NCI-H2081 (cell line): ENCODE measurements around the gene HGF.

Experiments
- DNase-seq, 2 experiments: peaks; one replicate each; lab custom pipeline; 2025; lab: John Stamatoyannopoulos, UW

Gene HGF

DNA sequence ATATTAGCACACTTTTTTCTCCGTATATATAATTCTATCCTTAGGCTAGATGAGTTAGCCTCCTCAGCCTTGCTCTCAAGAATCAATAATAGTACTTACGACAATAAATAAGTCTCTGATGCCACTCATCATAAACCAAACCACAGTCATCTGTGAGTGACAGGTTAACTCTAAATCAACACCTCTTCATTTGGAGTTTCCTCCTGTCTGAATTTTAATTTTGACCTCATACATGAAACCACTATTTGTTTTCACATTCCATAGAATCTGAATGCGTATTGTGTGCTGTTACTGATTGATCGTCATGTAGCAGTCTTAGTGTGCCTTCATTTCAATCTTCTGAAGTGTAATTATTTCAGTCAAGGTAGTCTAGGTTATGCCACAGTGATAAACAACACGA lies 85.8 kb downstream of the HGF start:
- no peak for DNase-seq

DNA sequence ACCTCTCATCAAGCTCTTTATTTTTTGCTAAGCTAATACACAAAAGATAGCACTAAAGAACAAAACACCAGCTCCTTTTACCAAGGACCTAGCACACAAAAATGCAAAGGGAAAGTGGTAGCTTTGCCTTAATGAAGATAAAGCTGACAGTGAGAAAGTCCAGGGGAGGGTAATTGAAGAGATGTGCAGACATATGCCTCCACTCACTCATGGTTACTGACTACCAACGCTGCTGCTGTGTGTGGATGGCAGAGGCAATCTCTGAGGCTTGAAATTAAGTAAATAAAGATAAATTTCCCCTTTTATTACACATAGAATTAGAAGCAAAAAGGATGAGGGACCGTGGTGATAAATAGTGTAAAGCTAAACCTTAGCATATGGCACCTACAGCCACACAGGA lies 87.0 kb downstream of the HGF start:
- no peak for DNase-seq

DNA sequence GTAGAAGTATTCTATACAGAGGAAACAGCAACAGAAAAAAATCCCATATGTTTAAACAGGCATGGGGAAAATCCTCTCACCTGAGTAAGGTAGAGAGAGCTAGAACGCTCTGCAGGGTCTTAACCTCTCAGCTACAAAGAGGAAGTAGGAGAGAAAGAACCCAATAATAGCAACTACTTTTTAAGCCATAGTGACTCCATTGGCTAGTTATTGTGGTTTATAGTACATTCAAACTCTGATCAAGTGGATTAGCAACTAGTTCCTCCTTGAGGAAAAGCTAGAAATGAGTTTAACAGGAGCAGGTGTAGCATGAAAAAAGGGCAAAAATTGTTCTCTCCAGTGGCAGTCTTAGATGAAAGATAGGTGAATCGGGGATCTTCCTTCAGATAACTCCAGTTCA lies 89.7 kb downstream of the HGF start:
- DNase-seq = no peak

DNA sequence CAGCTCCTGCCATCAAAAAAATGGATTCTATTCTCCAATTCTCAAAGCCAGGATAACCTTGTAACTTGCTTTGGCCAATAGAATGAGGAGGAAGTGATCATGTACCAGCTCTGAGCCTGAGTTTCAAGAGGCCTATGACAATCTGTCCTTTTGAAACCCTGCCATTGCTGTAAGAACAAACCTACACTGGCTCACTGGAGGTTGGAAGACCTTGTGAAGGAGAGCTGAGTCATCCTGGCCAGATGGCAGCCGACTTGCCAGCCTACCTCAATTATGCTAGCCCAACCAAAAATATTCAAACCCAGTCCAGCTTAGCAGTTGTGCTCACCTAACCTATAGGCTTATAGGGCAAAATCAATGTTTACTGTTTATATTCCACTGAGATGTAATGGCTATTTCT lies 93.0 kb downstream of the HGF start:
- DNase-seq = no peak

DNA sequence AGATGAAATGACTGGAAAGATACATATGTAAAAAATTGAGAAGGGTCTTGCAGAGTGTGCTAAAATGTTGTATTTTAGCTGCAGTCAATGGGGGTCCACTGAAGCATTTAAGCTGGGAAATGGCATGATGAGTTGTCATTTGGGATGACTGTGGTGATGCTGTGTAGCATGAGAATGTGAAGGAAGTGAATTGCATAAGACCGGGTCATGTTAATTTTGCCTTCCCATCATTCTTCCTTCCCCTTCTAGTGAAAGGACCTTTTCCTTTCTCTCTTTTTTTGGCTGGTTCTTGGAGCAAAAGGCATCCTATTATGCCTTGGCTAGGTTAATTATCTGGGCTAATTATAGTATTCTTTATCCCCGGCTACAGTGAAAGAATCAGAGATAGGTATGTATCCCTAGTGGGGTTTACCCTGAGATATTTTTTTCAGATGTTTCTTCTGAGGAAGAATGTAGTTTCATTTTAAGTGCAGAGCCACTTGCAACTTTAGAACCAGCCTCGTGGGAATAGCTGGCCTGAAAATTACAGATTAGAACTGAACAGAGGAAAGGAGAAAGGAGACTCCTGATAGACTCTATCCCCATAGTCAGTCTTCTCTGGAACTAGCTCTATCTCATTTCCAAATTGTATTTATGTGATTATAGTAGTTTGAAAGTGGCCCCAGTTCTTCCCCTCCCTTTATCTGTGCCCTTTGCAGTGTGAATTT lies 93.6 kb downstream of the HGF start:
- no peak for DNase-seq

DNA sequence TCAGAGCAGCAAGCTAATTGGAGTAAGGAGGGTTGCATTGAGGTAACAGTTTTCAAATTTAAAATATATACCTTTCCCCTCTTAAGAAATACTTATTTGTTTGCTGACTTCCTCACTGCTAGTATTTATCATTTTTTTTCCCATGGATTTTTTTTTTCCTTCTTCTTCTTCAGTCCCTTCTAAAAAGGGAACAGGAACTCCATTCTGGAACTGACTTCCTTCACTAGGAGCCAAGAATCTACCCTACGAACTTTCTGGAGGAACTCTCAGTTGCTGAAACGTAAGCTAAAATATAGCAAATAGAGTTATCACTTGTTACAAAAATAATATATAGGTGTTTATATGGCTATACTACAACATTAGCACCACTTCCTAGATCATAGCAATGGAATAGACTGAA lies 95.4 kb downstream of the HGF start:
- no peak for DNase-seq

DNA sequence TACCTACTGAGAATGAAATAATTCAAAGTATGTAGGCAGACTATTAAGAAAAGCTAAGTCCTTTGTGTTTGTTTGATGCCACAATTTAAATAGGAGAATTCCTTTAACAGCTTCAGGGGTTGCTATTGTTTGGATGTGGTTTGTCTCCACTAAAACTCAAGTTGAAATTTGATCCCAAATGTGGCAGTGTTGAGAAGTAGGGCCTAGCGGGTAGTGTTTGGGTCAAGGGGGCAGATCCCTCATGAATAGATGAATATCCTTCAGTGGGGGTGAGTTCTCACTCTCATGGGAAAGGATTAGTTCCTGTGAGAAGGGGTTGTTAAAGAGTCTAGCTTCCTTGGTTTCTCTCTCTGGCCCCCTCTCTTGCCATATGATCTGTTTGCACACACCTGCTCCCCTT lies 97.0 kb downstream of the HGF start:
- DNase-seq = no peak

DNA sequence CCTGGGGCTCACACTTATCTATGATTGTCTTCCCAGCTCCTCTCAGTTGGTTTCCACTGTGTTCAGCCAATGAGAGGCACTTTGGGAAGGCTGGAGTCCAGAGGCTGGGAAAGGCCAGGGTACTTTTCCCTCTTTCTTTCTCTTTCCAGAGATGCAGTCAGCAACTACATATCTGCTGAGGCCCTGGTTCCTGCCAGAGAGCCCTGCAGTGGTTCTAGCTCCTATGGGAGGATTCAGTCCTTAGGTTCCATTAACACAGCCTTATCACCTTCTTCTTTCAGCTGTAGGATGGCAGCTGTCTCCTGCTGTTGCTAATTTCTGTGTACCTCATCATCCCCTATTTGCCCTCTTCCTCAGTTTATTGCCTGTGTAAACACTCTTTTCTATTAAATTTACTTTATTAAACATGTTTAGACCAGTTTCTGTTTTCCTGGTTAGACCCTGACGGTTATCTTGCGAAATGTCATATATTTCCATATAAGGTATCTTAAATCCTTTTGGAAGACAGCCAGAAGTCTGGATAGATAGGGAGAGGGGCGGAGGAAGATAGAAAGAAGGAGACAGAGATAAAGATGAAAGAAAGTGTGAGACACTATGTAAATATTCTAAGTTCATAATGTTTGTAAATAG lies 100.3 kb downstream of the HGF start:
- no peak for DNase-seq

DNA sequence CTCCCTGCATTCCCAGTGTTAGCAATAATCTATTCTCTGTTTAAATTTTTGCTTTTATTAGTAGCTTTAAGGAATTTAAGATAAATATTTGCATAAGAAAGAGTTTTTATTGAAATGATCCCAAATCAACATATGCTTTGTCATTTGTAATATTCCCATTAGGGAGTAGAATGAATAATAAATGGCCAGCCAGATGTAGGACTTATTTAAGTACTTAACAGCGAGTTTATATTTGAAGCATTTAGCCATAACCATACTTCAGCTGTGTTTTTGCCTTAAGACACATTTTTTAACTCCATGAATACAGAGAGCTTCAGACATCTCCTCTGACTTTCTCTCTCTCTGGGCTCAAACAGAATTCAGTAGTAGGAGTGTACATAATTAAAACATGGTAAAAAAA lies 103.6 kb downstream of the HGF start:
- no peak for DNase-seq

DNA sequence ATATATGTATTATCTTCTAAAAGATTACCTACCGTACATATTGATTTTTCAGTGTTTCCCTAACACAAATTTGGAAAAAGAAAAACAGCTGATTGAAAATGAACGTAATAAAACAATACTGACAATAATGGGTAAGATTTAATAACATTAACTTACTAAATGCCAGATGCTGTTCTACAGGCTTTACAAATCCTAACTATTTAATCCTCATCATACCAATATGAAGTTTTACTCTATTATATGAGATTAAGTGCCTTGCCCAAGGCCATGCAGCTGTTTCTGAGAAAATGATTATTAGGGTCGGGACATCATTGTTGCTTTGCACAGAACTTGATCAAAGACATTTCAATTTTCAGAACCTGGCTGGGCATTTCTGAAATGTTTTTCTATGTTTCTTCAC lies 104.6 kb downstream of the HGF start:
- no peak for DNase-seq

DNA sequence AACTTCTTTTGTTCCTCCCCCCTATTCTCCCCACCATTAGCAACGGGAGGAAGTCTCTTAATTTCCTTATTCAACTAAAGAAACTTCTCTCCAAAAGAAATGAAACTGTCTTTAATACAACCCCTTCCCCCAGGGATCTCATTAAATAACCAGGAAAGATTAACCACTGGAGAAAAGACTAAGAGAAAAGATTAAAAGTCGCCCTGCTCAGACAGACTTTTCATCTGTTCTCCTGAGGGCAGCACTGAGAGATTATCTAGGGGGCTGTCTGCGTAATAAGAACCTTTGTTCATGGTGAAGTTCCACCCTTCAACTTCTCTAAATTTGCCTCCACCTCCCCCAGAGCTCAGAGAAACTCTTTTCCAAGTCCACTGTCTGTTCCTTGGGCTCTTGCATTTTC lies 105.5 kb downstream of the HGF start:
- DNase-seq = no peak

DNA sequence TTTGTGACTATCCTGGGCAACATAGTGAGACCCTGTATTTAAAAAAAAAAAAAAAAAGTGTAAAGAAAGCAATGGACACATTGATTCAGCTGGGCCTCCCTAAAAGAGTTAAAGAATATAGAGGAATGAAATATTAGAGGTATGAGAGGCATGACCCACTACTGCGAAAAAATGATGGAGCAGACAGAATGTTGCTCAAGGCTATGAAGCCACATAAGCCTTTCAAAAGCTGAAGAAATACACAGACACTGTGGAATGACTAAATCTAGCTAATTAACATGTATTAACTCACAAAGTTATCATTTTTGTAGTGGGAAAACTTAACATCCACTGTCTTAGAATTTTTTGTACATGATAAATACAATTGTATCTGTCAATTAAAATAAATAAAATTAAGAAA lies 107.3 kb downstream of the HGF start:
- DNase-seq = no peak

DNA sequence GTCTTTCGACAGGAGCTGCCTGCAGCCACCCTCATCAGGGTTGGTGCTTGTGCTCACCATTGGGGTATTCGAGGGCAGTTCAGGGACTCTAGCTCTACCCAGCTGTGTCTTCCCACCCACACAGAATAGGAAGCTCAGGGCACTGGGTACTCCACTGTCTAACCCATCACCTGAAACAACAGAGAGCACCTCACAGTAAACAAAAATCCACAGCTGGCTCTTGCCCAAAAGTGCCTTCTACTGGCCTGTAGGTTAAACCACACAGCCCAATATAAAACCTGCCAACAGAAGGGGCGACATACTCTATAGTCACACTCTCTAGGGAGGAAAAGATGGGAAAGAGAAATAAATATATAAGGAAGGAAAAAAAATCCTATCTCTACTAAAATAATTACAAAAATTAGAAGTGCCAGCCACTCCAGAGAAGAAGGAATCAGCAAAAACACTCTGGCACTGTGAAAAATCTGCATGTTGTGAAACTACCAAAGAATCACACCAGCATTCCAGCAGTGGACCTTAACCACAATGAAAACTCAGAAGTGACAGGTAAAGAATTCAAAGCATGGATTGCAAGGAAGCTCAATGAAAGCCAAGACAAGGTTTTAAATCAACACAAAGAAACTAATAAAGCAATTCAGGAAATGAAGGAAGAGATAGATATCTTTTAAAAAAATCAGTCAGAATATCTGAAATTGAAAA lies 110.0 kb downstream of the HGF start:
- no peak for DNase-seq

DNA sequence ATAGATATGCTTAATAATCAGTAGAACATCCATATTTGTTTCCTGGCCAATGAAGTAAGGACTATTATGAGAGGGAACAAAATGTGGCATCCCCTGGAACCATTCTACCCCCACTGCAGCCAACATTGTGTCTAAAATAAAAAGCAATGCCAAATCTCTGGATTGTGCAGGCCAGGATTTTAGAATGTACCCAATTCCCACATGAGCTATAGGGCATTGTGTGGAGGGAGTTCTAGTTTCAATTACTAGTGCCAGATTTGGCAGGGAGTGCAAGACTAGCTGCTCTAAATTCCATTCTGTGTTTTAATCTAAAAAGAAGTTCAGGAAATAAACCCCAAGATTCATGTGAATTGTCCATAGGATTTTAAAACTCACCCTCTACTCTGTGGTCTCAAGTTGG lies 112.3 kb downstream of the HGF start:
- DNase-seq = no peak

DNA sequence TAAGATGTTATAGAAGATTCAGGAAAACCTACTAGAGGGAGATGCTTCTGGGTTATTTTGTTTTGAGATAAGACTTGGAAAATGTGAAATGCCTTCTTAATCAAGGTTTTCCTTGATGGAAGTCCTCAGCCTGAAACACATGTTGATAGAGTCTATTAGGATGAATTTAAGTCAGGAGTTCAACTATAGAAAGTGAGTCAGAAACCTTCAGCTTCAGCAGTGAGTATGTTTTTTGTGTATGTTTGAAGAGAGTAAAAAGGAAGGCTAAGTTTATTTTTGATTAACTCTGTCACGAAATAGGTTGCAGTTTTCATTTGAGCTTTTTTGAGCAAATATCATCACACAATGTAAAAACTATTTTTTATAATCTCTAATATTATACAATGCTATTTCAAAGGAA lies 114.6 kb downstream of the HGF start:
- DNase-seq = no peak

DNA sequence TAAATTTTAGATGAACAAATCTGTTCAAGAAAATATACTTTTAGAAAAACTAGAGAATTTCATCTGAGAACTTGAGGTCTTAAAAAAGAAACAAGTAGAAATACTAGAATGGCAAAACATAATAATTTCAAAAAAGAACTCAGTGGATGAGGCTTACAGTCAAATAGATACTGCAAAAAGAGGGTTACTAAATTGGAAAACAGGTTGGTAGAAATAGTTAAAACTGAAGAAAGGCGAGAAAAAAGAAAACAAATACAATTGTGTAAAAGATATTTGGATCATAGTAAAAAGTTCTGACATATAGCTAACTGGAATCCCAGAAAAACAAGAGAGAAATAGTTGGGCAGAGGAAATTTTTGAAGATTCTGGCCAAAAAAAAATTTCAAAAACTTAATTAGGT lies 117.6 kb downstream of the HGF start:
- DNase-seq = no peak
